Ishikawa (cell line): ENCODE measurements around the gene MAPK12.

Experiments
- CEBPB ChIP-seq: IDR thresholded peaks from 2 replicates; pipeline ENCODE4 v1.6.1; 2012
- CREB1 ChIP-seq: IDR thresholded peaks from 2 replicates; pipeline ENCODE4 v1.6.1; 2012; ENCODE audit warnings: low read depth
- EGR1 ChIP-seq: IDR thresholded peaks from 2 replicates; pipeline ENCODE4 v1.6.1; 2012
- EP300 ChIP-seq: IDR thresholded peaks from 2 replicates; pipeline ENCODE4 v1.6.1; 2012; ENCODE audit warnings: borderline replicate concordance
- FOXM1 ChIP-seq: IDR thresholded peaks from 2 replicates; pipeline ENCODE4 v1.6.1; 2012; ENCODE audit warnings: low read depth, borderline replicate concordance
- NFIC ChIP-seq: IDR thresholded peaks from 2 replicates; pipeline ENCODE4 v1.6.1; 2012
- RAD21 ChIP-seq: IDR thresholded peaks from 2 replicates; pipeline ENCODE4 v1.6.1; 2012; ENCODE audit warnings: low read depth
- TAF1 ChIP-seq: IDR thresholded peaks from 2 replicates; pipeline ENCODE4 v1.6.1; 2012; ENCODE audit warnings: low read depth, mild to moderate bottlenecking
- TCF12 ChIP-seq: IDR thresholded peaks from 2 replicates; pipeline ENCODE4 v1.6.1; 2012; ENCODE audit warnings: low read depth
- TEAD4 ChIP-seq: IDR thresholded peaks from 2 replicates; pipeline ENCODE4 v1.6.1; 2012
- YY1 ChIP-seq: IDR thresholded peaks from 2 replicates; pipeline ENCODE4 v1.6.1; 2012; ENCODE audit warnings: low read depth
- ZBTB7A ChIP-seq: IDR thresholded peaks from 2 replicates; pipeline ENCODE4 v1.6.1; 2012; ENCODE audit warnings: low read depth
- TF ChIP-seq, protein P1 (sequence below): IDR thresholded peaks from 2 replicates; pipeline ENCODE4 v1.6.1; 2012; ENCODE audit warnings: low read depth, mild to moderate bottlenecking
- TF ChIP-seq, protein P2 (sequence below): IDR thresholded peaks from 2 replicates; pipeline ENCODE4 v1.6.1; 2012
- TF ChIP-seq, protein P3 (sequence below): IDR thresholded peaks from 2 replicates; pipeline ENCODE4 v1.6.1; 2012

Gene MAPK12

DNA sequence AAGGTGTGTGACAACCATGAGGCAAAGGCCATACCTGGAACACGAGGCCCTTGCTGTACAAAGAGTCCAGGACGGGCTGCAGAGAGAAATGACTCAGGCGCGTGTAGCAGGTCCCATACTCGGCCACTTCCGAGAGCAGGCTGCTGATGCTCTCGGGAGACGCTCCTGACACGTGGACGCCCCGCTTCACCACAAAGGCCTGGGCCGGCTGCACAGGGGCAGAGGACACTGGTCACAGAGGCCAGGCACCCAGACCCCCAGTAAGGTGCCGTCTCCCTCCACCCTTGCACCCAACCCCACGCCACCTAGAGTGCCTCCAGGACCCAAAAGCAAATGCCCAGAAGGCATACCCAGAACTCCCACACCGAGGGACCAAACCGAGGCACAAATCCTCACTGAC is 32.1 kb downstream of the MAPK12 start:
- no peak for TF ChIP-seq ZBTB7A
- no peak for TF ChIP-seq YY1
- TF ChIP-seq, protein P1, sequence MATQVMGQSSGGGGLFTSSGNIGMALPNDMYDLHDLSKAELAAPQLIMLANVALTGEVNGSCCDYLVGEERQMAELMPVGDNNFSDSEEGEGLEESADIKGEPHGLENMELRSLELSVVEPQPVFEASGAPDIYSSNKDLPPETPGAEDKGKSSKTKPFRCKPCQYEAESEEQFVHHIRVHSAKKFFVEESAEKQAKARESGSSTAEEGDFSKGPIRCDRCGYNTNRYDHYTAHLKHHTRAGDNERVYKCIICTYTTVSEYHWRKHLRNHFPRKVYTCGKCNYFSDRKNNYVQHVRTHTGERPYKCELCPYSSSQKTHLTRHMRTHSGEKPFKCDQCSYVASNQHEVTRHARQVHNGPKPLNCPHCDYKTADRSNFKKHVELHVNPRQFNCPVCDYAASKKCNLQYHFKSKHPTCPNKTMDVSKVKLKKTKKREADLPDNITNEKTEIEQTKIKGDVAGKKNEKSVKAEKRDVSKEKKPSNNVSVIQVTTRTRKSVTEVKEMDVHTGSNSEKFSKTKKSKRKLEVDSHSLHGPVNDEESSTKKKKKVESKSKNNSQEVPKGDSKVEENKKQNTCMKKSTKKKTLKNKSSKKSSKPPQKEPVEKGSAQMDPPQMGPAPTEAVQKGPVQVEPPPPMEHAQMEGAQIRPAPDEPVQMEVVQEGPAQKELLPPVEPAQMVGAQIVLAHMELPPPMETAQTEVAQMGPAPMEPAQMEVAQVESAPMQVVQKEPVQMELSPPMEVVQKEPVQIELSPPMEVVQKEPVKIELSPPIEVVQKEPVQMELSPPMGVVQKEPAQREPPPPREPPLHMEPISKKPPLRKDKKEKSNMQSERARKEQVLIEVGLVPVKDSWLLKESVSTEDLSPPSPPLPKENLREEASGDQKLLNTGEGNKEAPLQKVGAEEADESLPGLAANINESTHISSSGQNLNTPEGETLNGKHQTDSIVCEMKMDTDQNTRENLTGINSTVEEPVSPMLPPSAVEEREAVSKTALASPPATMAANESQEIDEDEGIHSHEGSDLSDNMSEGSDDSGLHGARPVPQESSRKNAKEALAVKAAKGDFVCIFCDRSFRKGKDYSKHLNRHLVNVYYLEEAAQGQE: no peak
- TF ChIP-seq EP300: no peak
- no peak for TF ChIP-seq NFIC
- TF ChIP-seq, protein P2, sequence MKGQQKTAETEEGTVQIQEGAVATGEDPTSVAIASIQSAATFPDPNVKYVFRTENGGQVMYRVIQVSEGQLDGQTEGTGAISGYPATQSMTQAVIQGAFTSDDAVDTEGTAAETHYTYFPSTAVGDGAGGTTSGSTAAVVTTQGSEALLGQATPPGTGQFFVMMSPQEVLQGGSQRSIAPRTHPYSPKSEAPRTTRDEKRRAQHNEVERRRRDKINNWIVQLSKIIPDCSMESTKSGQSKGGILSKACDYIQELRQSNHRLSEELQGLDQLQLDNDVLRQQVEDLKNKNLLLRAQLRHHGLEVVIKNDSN: no peak
- TF ChIP-seq TEAD4: no peak
- no peak for TF ChIP-seq CEBPB
- TF ChIP-seq, protein P3, sequence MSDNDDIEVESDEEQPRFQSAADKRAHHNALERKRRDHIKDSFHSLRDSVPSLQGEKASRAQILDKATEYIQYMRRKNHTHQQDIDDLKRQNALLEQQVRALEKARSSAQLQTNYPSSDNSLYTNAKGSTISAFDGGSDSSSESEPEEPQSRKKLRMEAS: no peak
- no peak for TF ChIP-seq FOXM1
- TF ChIP-seq TCF12: no peak
- TF ChIP-seq RAD21: no peak
- no peak for TF ChIP-seq CREB1
- no peak for TF ChIP-seq TAF1
- no peak for TF ChIP-seq EGR1

DNA sequence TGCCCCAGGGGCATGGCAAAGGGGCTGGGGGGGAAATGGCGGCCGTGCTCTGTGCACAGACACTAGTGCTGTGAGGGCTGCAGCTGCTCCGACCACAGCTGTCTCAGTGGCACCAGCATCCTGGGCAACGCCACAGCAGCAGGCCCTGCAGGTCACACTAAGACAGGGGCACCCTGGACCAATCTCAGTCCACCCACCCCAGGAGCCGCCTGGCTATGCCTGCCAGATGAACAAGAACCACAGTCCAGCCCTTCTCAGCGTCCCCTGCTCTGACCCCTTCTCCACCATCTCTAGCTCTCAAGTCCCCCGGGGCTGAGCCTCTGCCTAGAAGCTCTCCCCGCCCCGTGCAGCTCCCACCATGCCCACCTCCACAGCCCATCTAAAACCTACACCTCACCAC is 33.1 kb downstream of the MAPK12 start:
- TF ChIP-seq, protein P3: no peak
- no peak for TF ChIP-seq CREB1
- TF ChIP-seq RAD21: no peak
- TF ChIP-seq CEBPB: no peak
- TF ChIP-seq EP300: no peak
- TF ChIP-seq NFIC: no peak
- no peak for TF ChIP-seq YY1
- TF ChIP-seq TCF12: no peak

DNA sequence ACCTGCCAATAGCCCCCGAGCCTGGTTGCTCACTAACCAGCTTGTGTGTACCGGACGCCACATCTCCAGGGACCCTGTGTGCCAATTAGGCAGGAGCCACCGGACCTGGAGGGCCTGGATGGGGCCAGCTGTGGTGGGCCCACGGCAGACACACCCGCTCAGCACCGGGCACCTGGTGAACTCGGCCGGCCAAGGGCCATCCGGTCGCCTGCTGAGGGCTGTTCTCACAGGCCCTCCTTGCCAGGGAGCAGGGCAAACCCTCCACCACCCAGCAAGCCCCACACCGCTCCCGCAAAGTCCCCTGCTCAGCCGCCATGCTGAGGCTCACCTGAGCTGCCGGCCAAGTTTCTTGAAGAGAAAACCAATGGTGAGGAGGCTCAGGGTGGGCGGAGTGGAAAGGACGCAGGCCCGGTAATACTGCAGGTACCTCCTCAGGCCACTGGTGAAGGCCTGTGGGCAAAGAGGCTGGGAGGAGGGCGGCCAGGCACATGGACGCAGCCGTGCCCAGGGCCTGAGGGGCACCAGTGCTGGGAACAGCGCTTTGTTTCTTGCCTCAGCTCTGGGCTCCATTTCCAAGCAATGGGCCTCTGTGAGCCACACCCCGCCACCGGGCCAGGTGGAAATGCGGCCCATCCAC is 33.8 kb downstream of the MAPK12 start:
- TF ChIP-seq RAD21 (no peak), NFIC (no peak), TAF1 (no peak), EGR1 (no peak), CEBPB (no peak)
- TF ChIP-seq, protein P1: no peak
- TF ChIP-seq, protein P3: no peak

DNA sequence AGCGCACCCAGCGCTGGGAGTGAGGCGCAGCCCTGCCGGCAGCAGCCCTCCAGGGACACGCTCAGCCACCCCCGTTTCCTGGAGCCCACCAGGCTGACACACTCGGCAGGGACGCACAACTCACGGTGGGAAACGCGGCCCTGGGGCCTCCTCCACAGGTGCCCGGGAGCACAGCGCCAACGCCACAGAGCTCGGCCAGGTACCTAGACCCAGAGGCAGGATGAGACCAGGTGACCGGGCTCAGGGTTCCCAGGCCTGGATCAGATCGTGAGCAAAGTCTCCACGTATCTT is 34.7 kb downstream of the MAPK12 start:
- TF ChIP-seq CREB1 (no peak), TAF1 (no peak), FOXM1 (no peak), EP300 (no peak), CEBPB (no peak)
- TF ChIP-seq, protein P2: no peak
- TF ChIP-seq, protein P3: no peak

DNA sequence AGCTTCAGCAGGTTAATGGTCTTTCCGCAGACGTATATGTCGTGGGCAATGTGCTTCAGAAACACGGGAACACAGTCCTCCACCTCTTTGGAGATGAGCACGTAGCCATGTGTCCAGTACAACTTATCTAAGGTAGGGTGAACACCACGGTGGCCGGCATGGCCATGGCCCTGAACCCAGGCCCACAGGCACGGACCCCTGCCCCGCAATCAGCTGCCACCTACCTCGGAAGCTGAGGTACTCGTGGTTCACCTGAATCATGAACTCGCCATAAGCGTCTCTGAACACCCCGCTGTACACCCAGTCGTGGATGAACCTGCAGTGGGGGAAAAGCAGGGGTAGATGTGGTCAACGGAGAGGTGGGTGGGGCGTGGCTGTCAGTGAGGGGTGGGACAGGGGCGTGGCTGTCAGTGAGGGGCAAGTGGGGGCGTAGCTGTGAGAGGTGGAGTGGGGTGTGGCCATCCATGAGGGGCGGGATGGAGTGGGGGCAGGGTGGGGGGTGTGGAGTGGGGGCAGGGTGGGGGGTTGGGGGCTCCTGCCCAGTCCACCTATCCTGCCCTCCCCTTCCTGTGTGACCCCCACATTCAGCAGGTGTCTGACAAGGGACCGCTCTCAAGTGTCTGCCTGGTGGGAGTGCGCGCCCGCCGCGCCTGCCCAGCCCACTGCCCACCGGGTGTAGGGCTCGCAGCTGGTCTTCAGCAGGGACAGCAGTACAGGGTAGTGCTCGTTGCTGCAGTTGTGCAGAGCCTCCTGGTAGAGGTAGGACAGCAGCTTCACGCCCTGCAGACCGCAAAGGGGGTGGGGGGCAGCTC is 35.2 kb downstream of the MAPK12 start:
- TF ChIP-seq EGR1 (no peak), TCF12 (no peak), EP300 (no peak), YY1 (no peak), TAF1 (no peak), FOXM1 (no peak), CEBPB (no peak), RAD21 (no peak), ZBTB7A (no peak), CREB1 (no peak), TEAD4 (no peak), NFIC (no peak)
- TF ChIP-seq, protein P1: no peak
- TF ChIP-seq, protein P2: no peak
- TF ChIP-seq, protein P3: no peak
